ENCODE measurements around the gene PLET1. TPM values are rescaled to one million over a fixed set of nuclear protein-coding genes. Genes with fewer than 3 reads are reported as not detected.

The PLET1 gene
- total RNA-seq, 6 experiments from 2014 or later = not detected

GRCh38 chr11:112278803-112279202, 18.1 kb upstream of the PLET1 start:
- no peak for DNase-seq
- no peak overlapping the region for H3K27ac Mint-ChIP-seq

GRCh38 chr11:112277941-112278340, 17.3 kb upstream of the PLET1 start:
- Mint-ChIP-seq H3K27me3 (ENCODE audit: insufficient read depth) (peaks cover 12% of the 10 kb centered on the region), H3K9me3 (no peaks in the 10 kb centered on the region), H3K4me1 (ENCODE audit: low read depth) (peaks cover 40% of the 10 kb centered on the region), H3K27ac (0 out of 2 replicates have a peak overlapping the region, but pooled peaks have one; percentile 6), H3K36me3 (ENCODE audit: low read depth) (no peaks in the 10 kb centered on the region), H3K4me3 (no peak overlapping the region)
- DNase-seq = peak; percentile 46
- no peak for TF ChIP-seq CTCF (IDR thresholded peaks at IDR 0.05)

More at GRCh38 chr11:112278803-112279202, 18.1 kb upstream of the PLET1 start:
- Mint-ChIP-seq H3K9me3 (no peaks in the 10 kb centered on the region), H3K36me3 (ENCODE audit: low read depth) (no peaks in the 10 kb centered on the region), H3K4me1 (ENCODE audit: low read depth) (peaks cover 40% of the 10 kb centered on the region), H3K27me3 (ENCODE audit: insufficient read depth) (peaks cover 15% of the 10 kb centered on the region), H3K4me3 (no peak overlapping the region)
- TF ChIP-seq CTCF (IDR thresholded peaks at IDR 0.05) = no peak

- Mint-ChIP-seq H3K36me3 (ENCODE audit: low read depth) (no peaks in the 10 kb centered on the region), H3K27me3 (ENCODE audit: insufficient read depth) (peaks cover 10% of the 10 kb centered on the region), H3K4me3 (no peak overlapping the region), H3K4me1 (ENCODE audit: low read depth) (peaks cover 40% of the 10 kb centered on the region), H3K9me3 (no peaks in the 10 kb centered on the region), H3K27ac (no peak overlapping the region)
- TF ChIP-seq CTCF (IDR thresholded peaks at IDR 0.05) = no peak
- DNase-seq = no peak
These were observed 16.4 kb upstream of the PLET1 start for GRCh38 chr11:112277029-112277428.

- DNase-seq = no peak
- H3K4me1 Mint-ChIP-seq (ENCODE audit: low read depth) = peaks cover 28% of the 10 kb centered on the region
- TF ChIP-seq CTCF (IDR thresholded peaks at IDR 0.05) = no peak
- H3K36me3 Mint-ChIP-seq (ENCODE audit: low read depth) = no peaks in the 10 kb centered on the region
- H3K27me3 Mint-ChIP-seq (ENCODE audit: insufficient read depth) = peaks cover 5% of the 10 kb centered on the region
- no peaks in the 10 kb centered on the region for H3K9me3 Mint-ChIP-seq
- H3K4me3 Mint-ChIP-seq = no peak overlapping the region
- H3K27ac Mint-ChIP-seq = no peak overlapping the region
These were observed 13.5 kb upstream of the PLET1 start for GRCh38 chr11:112274007-112274783.

- Mint-ChIP-seq H3K4me1 (ENCODE audit: low read depth) (peaks cover 24% of the 10 kb centered on the region), H3K27ac (no peak overlapping the region), H3K27me3 (ENCODE audit: insufficient read depth) (peaks cover 5% of the 10 kb centered on the region), H3K9me3 (no peaks in the 10 kb centered on the region), H3K36me3 (ENCODE audit: low read depth) (no peaks in the 10 kb centered on the region), H3K4me3 (no peak overlapping the region)
- no peak for DNase-seq
- no peak for TF ChIP-seq CTCF (IDR thresholded peaks at IDR 0.05)
These were observed 12.4 kb upstream of the PLET1 start for GRCh38 chr11:112273066-112273465.
